Muscle of back (tissue), 10 donors: Measurements from ENCODE around the gene SLC38A6. TPM values are rescaled to one million over a fixed set of nuclear protein-coding genes. Genes with fewer than 3 reads are reported as not detected.

ENCODE experiments used
- polyA plus RNA-seq, 10 donors: library from polyadenylated mRNA; unstranded; fragments of 120-200 nt; gene quantifications; one replicate each; pipeline ENCODE4 v1.2.1, GENCODE V29; 2013; ENCODE audit not compliant: insufficient read length in 10 of 10

SLC38A6 gene
- polyA plus RNA-seq, 10 donors, result 9.8 to 20.3 (median 14.3) TPM

Other genes with a start within 250 kb of the SLC38A6 start
- gene MNAT1, start 246.5 kb upstream of the SLC38A6 start, polyA plus RNA-seq, result 10 to 100 TPM; 39.8 to 59.1 (median 50.0) TPM
- gene TRMT5, start 166 bp upstream of the SLC38A6 start, polyA plus RNA-seq, result 10 to 100 TPM; 15.1 to 24.6 (median 18.5) TPM